K562 treated with DMSO at 1 percent for 4 hours (cell line): ENCODE measurements around the gene MAP2K4. TPM values are rescaled to one million over a fixed set of nuclear protein-coding genes. Genes with fewer than 3 reads are reported as not detected.

Experiments
- total RNA-seq: library from RNA; unstranded; fragments of 300-600 nt; gene quantifications from 2 replicates; pipeline ENCODE4 v1.2.3, GENCODE V29; 2022; ENCODE audit not compliant: insufficient read depth

MAP2K4 gene
- 6.6 and 7.7 TPM in 2 replicates for total RNA-seq

GRCh38 chr17:12020642-12021622 lies at the start of gene MAP2K4:
Gene MAP2K4 (plus strand): TSS chr17:12020877. CDS start chr17:12020887, 10 bp downstream.

GRCh38 chr17:11997147-11997971 lies 23.3 kb upstream of the MAP2K4 start, which contains the start of gene ZNF18:
Gene ZNF18 (minus strand): TSS chr17:11997475. CDS start chr17:11992829, 4,646 bp downstream.

Other genes starting within 250 kb of the MAP2K4 start
- 1.5 and 2.0 TPM in 2 replicates for gene ZNF18, start 23.4 kb upstream of the MAP2K4 start, total RNA-seq